Lower lobe of right lung (tissue), 2 donors: ENCODE results near the gene TICRR. TPM values are rescaled to one million over a fixed set of nuclear protein-coding genes. Genes with fewer than 3 reads are reported as not detected.
A peak's percentile ranks its signal among the peaks of the same experiment; 100 is the strongest.

ENCODE experiments used
- ATAC-seq, 2 donors: fragments of 200-7000 bp; cut with Tn5 transposase; one replicate each; pipeline ENCODE4 v1.9.1; 2020 to 2022; ENCODE audit warnings: mild to moderate bottlenecking in 2 of 2, moderate library complexity in 2 of 2
- DNase-seq: peaks from one replicate; pipeline ENCODE4 v3.0.0-alpha.2; 2020
- H3K27ac ChIP-seq: fragments of 200-600 bp; one replicate; pipeline ENCODE4 v1.8.0; 2022
- H3K27me3 ChIP-seq: fragments of 200-600 bp; one replicate; pipeline ENCODE4 v1.8.0; 2022; ENCODE audit warnings: low read depth
- H3K36me3 ChIP-seq: fragments of 200-600 bp; one replicate; pipeline ENCODE4 v1.8.0; 2022; ENCODE audit warnings: mild to moderate bottlenecking
- H3K4me1 ChIP-seq: fragments of 200-600 bp; one replicate; pipeline ENCODE4 v1.8.0; 2022
- H3K4me3 ChIP-seq: fragments of 200-600 bp; one replicate; pipeline ENCODE4 v1.8.0; 2022; ENCODE audit warnings: mild to moderate bottlenecking
- H3K9me3 ChIP-seq: fragments of 200-600 bp; one replicate; pipeline ENCODE4 v1.8.0; 2022
- CTCF ChIP-seq: fragments of 200-600 bp; IDR thresholded peaks from one replicate; pipeline ENCODE4 v1.8.0; 2022; ENCODE audit warnings: antibody characterized with exemption, mild to moderate bottlenecking
- intact Hi-C: fragments of 100-400 bp; cut with DNase I; formaldehyde crosslinking; loops from one replicate; pipeline ENCODE4 v1.11.0; 2022
- total RNA-seq: library from RNA; stranded (reverse); fragmentation: NEBNext Ultra II Directional; extraction: Animal tissue kit (Norgen Biotek cat#: 25700); gene quantifications from one replicate; pipeline ENCODE4 v1.2.1, GENCODE V29; 2021
- donor health status: DM: no; HTN: yes; CAD: no; lungs with severe emphysema.

Gene TICRR
- total RNA-seq, 1 donor from 2014 or later = 0.32 TPM

DNA sequence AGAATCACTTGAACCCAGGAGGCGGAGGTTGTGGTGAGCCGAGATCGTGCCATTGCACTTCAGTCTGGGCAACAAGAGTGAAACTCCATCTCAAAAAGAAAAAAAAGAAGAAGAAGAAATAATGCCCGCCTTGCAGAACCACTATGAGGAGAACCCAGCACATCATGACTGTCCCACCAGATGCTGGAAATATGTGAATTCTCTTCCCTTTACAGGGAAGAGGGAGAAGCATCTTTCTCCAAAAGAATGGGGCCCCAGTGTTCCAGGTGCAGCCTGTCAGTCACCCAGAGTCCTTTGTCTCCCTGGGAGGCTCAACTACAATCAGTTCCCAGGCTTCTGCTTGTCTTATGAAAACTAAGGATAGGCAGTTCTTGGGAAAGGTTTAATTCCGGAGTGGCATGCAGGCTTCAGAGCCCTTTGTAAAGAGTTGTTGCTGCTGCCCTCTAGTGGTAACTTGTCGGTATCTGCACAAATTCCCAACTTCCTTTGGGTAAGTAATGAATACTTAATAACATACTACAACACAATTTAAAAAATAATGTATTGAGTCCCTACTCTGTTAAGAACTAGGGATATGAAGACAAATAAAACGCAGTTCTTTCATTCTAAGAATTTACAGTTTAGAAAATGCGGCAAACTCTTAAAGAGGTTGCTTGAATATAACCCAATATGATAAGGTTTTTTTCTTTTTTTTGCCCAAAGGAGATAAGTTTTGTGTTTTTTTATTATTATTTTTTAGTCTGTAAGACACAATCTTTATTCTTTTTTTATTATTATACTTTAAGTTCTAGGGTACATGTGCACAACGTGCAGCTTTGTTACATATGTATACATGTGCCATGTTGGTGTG, 18.6 kb upstream of the TICRR start:
- no peak overlapping the region for H3K27ac ChIP-seq
- peak; percentile 81 for TF ChIP-seq CTCF
- DNase-seq (no peak), ATAC-seq (peak; percentile 65 to 80)
- peaks cover 9% of the 10 kb centered on the region for H3K27me3 ChIP-seq
- H3K4me1 ChIP-seq = no peaks in the 10 kb centered on the region
- H3K9me3 ChIP-seq = no peaks in the 10 kb centered on the region
- H3K4me3 ChIP-seq = no peak overlapping the region
- intact Hi-C loops = no loop called here
- H3K36me3 ChIP-seq = no peaks in the 10 kb centered on the region

DNA sequence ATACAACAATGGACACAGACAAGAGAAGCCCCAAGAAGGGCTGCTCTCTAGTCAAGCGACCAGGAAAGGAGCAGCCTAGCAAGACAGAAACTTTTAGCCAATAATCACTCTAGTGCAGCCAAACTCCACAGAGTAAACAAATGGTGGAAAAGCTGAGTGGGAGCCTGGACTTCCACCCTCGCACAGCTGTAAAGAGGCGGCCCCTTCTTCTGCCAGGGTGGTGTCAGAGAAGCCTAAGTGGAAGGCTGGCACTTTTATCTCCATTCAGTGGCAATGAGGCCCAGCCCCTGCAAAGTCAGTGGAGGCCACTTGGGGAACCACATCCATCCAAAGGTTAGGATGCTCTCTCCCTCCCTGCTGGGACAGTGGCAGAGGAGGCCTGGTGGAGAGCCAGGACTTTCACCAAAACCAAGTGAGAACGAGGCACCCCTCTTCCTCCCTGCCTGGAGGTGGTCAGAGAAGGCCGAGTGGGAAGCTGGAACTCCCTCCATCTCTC, 15.5 kb upstream of the TICRR start:
- intact Hi-C loops = no loop called here
- ATAC-seq (no peak), DNase-seq (no peak)
- Histone ChIP-seq H3K27me3 (peaks cover 12% of the 10 kb centered on the region), H3K36me3 (no peaks in the 10 kb centered on the region), H3K4me3 (no peak overlapping the region), H3K27ac (no peak overlapping the region), H3K9me3 (no peaks in the 10 kb centered on the region), H3K4me1 (no peaks in the 10 kb centered on the region)
- TF ChIP-seq CTCF = no peak

- H3K27me3 ChIP-seq = peaks cover 3% of the 10 kb centered on the region
- H3K4me1 ChIP-seq = no peaks in the 10 kb centered on the region
- ATAC-seq (no peak), DNase-seq (no peak)
- intact Hi-C loops = no loop called here
- H3K27ac ChIP-seq = no peak overlapping the region
- H3K4me3 ChIP-seq = no peak overlapping the region
- no peak for TF ChIP-seq CTCF
- no peaks in the 10 kb centered on the region for H3K36me3 ChIP-seq
- H3K9me3 ChIP-seq = no peaks in the 10 kb centered on the region
These were observed 9.1 kb upstream of the TICRR start for GRCh38 chr15:89566181-89566580.

GRCh38 chr15:89566621-89567294, 8.5 kb upstream of the TICRR start:
- Histone ChIP-seq H3K4me3 (no peak overlapping the region), H3K36me3 (no peaks in the 10 kb centered on the region), H3K27me3 (peaks cover 3% of the 10 kb centered on the region), H3K27ac (no peak overlapping the region), H3K9me3 (no peaks in the 10 kb centered on the region), H3K4me1 (no peaks in the 10 kb centered on the region)
- TF ChIP-seq CTCF = no peak
- ATAC-seq (no peak), DNase-seq (no peak)
- intact Hi-C loops = no loop called here

DNA sequence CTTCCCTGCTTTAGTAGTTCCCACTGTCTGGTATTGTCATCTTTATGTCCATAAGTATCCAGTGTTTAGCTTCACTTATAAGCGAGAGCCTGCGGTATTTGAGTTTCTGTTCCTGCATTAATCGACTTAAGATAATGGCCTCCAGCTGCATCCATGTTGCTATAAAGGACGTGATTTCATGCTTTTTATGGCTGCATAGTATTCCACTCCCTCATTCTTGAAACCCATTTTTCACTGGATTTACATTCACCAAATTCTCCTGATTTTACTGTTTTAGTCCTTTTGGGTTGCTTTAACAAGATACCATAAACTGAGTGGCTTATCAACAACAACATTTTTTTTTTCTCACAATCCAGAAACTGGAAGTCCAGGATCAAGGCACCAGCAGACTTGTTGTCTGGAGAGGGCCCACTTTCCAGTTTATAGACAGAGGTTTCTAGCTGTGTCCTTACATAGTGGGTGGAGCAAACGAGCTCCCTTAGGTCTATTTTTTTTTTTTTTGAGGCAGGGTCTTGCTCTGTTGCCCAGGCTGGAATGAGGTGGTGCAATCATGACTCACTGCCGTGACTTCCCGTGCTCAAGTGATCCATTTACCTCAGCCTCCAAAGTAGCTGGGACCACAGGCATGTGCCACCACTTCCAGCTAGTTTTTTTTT, 6.1 kb upstream of the TICRR start:
- H3K4me1 ChIP-seq = peaks cover under 1% of the 10 kb centered on the region
- no peak for TF ChIP-seq CTCF
- H3K4me3 ChIP-seq = no peak overlapping the region
- H3K36me3 ChIP-seq = no peaks in the 10 kb centered on the region
- ATAC-seq (no peak), DNase-seq (no peak)
- intact Hi-C loops = no loop called here
- no peaks in the 10 kb centered on the region for H3K27me3 ChIP-seq
- no peak overlapping the region for H3K27ac ChIP-seq
- H3K9me3 ChIP-seq = no peaks in the 10 kb centered on the region
